SJCRH30 (cell line): ENCODE results near the gene PRR20A. TPM values are rescaled to one million over a fixed set of nuclear protein-coding genes. Genes with fewer than 3 reads are reported as not detected.
"Not testable (repeated sequence)": the region's sequence is repeated elsewhere in the genome, so short reads cannot be mapped to it uniquely, and the experiment has no call there.

Experiments used
- DNase-seq, 2 experiments: peaks; one replicate each; pipeline ENCODE4 v3.0.0-alpha.2; 2015 to 2020
- H3K27ac ChIP-seq: fragments of 250-450 bp; sonication (Bioruptor Pico); 2 replicates; pipeline ENCODE4 v1.5.1; 2020; ENCODE audit warnings: mild to moderate bottlenecking, moderate library complexity
- H3K27me3 ChIP-seq: fragments of 250-450 bp; sonication (Bioruptor Pico); 2 replicates; pipeline ENCODE4 v1.5.1; 2020; ENCODE audit warnings: mild to moderate bottlenecking, moderate library complexity
- H3K36me3 ChIP-seq: fragments of 250-450 bp; sonication (Bioruptor Pico); 2 replicates; pipeline ENCODE4 v1.5.1; 2020; ENCODE audit warnings: mild to moderate bottlenecking, moderate library complexity
- H3K4me1 ChIP-seq: fragments of 250-450 bp; sonication (Bioruptor Pico); 2 replicates; pipeline ENCODE4 v1.5.1; 2020; ENCODE audit warnings: mild to moderate bottlenecking, moderate library complexity
- H3K4me3 ChIP-seq: fragments of 250-450 bp; sonication (Bioruptor Pico); 2 replicates; pipeline ENCODE4 v1.5.1; 2020; ENCODE audit warnings: mild to moderate bottlenecking, moderate library complexity
- H3K9me3 ChIP-seq: fragments of 250-450 bp; sonication (Bioruptor Pico); replicated peaks from 2 replicates; pipeline ENCODE4 v1.5.1; 2020; ENCODE audit warnings: mild to moderate bottlenecking, moderate library complexity
- total RNA-seq: library from RNA; depleted of rRNA; stranded (reverse); fragments of >200 nt; shearing (Covaris generic); gene quantifications from 2 replicates; pipeline ENCODE4 v1.2.3, GENCODE V29; 2014; rRNA removed

Gene PRR20A
- not detected in 2 replicates for total RNA-seq

DNA sequence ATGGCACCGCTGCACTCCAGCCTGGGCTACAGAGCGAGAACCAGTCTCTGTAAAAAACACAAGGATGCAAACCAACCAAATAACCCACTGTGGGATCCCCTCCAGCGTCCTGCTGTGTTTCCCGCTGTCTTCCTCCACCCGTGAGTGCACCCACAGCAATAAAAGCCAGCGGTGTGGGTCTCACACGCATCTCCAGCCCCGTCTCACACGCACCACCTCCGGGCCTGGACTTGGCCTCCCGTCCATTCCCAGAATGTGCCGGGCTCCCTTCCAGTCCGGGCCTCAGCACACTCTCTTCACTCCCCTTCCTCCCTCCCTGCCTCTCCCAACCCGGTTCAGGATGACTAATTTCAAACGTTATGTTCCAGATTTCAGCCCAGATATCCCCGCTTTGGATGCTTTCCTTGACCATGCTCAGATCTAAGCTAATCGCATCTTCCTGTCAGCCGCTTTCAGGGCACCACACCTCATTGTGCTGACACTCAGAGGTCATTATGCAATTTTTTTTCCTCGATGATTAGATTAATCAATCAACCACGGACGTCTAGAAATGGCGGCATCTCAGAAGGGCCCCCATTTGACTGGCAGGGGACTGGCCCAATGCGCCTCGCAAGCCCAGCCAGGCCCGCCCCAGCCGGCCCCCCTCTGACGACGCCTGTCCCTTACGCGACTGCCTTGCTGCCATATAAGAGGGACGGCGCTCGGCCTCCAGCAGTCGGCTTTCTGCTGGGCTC lies at the start of gene PRR20A:
TSS of gene PRR20A (plus strand) at position 684 of the 734 bp plus-strand sequence. CDS start 387 bp downstream, outside the sequence.
- H3K27ac ChIP-seq, H3K4me1 ChIP-seq, H3K27me3 ChIP-seq, H3K36me3 ChIP-seq, H3K9me3 ChIP-seq, DNase-seq, H3K4me3 ChIP-seq: not testable (repeated sequence)

DNA sequence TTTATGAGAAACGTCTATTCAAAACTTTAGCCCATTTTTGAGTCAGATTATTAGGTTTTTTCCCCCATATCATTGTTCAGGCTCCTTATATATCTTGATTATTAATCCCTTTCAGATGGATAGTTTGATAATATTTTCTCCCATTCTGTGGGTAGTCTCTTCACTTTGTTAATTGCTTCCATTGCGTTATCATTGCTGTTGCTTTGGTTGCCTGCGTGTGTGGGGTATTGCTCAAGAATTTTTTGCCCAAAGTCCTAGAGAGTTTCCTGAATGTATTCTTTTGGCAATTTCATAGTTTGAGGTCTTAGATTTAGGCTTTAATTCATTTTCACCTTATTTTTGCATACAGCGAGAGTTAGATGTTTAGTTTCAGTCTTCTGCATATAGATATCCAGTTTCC lies 25.8 kb upstream of the PRR20A start:
- Histone ChIP-seq H3K36me3 (no peaks in the 10 kb centered on the region), H3K27ac (no peak overlapping the region)
- no peak for DNase-seq

GRCh38 chr13:57123681-57124080 lies 17.0 kb upstream of the PRR20A start:
- Histone ChIP-seq H3K4me3 (no peak overlapping the region), H3K27me3 (no peaks in the 10 kb centered on the region), H3K36me3 (no peaks in the 10 kb centered on the region), H3K4me1 (no peaks in the 10 kb centered on the region), H3K27ac (no peak overlapping the region), H3K9me3 (no peaks in the 10 kb centered on the region)
- DNase-seq, result peak in 1 of 2 experiments; percentile 13

More for the DNA sequence above, 25.8 kb upstream of the PRR20A start:
- Histone ChIP-seq H3K9me3 (no peaks in the 10 kb centered on the region), H3K4me1 (no peaks in the 10 kb centered on the region), H3K27me3 (no peaks in the 10 kb centered on the region), H3K4me3 (no peak overlapping the region)

DNA sequence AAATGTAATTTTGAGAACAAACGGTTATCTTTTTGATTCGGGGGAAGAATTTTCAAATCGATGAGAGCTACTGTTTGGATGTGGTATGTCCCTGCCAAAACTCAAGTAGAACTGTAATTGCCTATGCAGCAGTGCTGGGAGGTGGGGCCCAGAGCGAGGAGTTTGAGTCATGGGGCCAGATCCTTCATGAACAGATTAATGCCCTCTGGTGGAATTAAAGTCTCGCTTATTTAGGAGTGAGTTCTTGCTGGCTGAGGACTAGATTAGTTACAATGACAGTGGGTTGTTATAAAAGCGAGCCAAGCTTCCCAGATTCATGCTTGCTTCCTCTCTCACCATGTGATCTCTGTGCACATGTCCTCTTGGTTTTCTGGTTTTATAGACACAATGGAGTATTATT lies 11.8 kb upstream of the PRR20A start:
- Histone ChIP-seq H3K4me1 (no peaks in the 10 kb centered on the region), H3K36me3 (no peaks in the 10 kb centered on the region), H3K27ac (no peak overlapping the region), H3K9me3 (no peaks in the 10 kb centered on the region), H3K4me3 (no peak overlapping the region), H3K27me3 (no peaks in the 10 kb centered on the region)
- peak in 1 of 2 experiments; percentile 21 for DNase-seq

GRCh38 chr13:57136093-57136492 lies 4.6 kb upstream of the PRR20A start:
- Histone ChIP-seq H3K4me1 (no peaks in the 10 kb centered on the region), H3K27ac (no peak overlapping the region), H3K9me3 (no peaks in the 10 kb centered on the region), H3K36me3 (no peaks in the 10 kb centered on the region), H3K27me3 (no peaks in the 10 kb centered on the region), H3K4me3 (no peak overlapping the region)
- DNase-seq, result no peak

DNA sequence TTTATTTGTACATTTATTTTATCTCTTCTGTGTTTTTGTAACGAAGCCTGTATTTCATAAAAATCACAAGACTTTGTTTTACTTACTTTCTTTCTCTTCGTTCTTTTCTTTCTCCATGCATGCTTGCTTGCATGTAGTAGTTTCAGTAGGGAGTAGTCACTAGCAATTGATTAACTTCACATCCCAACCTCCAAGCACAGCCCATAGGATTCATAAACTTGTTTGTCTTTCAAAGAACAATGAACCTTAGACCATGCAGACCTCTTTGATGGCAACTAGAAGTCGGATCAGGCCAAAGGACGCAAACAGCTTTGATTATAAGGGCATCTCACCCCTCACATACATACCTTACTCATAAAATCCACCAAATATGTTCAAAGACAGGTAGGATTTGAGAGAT lies 3.1 kb upstream of the PRR20A start:
- Histone ChIP-seq H3K36me3 (no peaks in the 10 kb centered on the region), H3K4me1 (no peaks in the 10 kb centered on the region), H3K27ac (no peak overlapping the region), H3K4me3 (no peak overlapping the region), H3K9me3 (no peaks in the 10 kb centered on the region), H3K27me3 (no peaks in the 10 kb centered on the region)
- DNase-seq, result no peak

GRCh38 chr13:57138988-57139387 lies 1.7 kb upstream of the PRR20A start:
- Histone ChIP-seq H3K27me3 (no peaks in the 10 kb centered on the region), H3K9me3 (no peaks in the 10 kb centered on the region), H3K4me1 (no peaks in the 10 kb centered on the region), H3K27ac (no peak overlapping the region), H3K4me3 (no peak overlapping the region), H3K36me3 (no peaks in the 10 kb centered on the region)
- no peak for DNase-seq

DNA sequence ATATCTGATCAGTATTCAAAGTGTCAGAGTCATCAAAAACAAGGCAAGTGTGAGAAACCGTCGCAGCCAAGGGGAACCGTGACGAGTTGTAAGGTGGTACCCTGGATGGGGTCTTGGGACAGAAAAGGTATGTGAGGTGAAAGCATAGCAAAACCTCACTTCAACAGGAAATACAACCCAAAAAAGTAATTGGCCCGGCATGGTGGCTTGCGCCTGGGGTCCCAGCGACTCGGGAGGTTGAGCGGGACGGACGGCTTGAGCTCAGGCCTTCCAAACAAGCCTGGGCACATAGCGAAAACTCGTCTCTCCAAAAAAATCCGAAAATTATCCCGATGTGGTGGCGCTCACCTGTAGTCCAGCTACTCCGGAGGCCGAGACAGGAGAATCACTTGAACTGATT lies 937 bp upstream of the PRR20A start:
- DNase-seq, H3K9me3 ChIP-seq, H3K4me3 ChIP-seq, H3K36me3 ChIP-seq, H3K27ac ChIP-seq, H3K4me1 ChIP-seq, H3K27me3 ChIP-seq: not testable (repeated sequence)

- H3K4me3 ChIP-seq, DNase-seq, H3K9me3 ChIP-seq, H3K27ac ChIP-seq, H3K36me3 ChIP-seq, H3K27me3 ChIP-seq, H3K4me1 ChIP-seq: not testable (repeated sequence)
These were observed 6.5 kb downstream of the PRR20A start, which contains the start of gene PRR20B for GRCh38 chr13:57147188-57147587. Gene PRR20B (plus strand): TSS chr13:57147488. CDS start chr13:57147875, 387 bp downstream.

GRCh38 chr13:57148106-57148505 lies 7.4 kb downstream of the PRR20A start:
- not testable (repeated sequence) for H3K4me3 ChIP-seq, H3K4me1 ChIP-seq, H3K9me3 ChIP-seq, H3K36me3 ChIP-seq, H3K27ac ChIP-seq, DNase-seq, H3K27me3 ChIP-seq

DNA sequence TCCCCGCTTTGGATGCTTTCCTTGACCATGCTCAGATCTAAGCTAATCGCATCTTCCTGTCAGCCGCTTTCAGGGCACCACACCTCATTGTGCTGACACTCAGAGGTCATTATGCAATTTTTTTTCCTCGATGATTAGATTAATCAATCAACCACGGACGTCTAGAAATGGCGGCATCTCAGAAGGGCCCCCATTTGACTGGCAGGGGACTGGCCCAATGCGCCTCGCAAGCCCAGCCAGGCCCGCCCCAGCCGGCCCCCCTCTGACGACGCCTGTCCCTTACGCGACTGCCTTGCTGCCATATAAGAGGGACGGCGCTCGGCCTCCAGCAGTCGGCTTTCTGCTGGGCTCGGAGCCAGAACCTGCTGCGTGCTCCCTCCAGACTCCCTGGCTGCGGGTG lies 13.0 kb downstream of the PRR20A start, which contains the start of gene PRR20C:
TSS of gene PRR20C (plus strand) at position 301 of the 400 bp plus-strand sequence. CDS start 387 bp downstream, outside the sequence.
- H3K27ac ChIP-seq, H3K27me3 ChIP-seq, DNase-seq, H3K4me1 ChIP-seq, H3K9me3 ChIP-seq, H3K36me3 ChIP-seq, H3K4me3 ChIP-seq: not testable (repeated sequence)

DNA sequence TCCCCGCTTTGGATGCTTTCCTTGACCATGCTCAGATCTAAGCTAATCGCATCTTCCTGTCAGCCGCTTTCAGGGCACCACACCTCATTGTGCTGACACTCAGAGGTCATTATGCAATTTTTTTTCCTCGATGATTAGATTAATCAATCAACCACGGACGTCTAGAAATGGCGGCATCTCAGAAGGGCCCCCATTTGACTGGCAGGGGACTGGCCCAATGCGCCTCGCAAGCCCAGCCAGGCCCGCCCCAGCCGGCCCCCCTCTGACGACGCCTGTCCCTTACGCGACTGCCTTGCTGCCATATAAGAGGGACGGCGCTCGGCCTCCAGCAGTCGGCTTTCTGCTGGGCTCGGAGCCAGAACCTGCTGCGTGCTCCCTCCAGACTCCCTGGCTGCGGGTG lies 19.6 kb downstream of the PRR20A start, which contains the start of gene PRR20D:
TSS of gene PRR20D (plus strand) at position 301 of the 400 bp plus-strand sequence. CDS start 387 bp downstream, outside the sequence.
- not testable (repeated sequence) for DNase-seq, H3K27me3 ChIP-seq, H3K4me3 ChIP-seq, H3K9me3 ChIP-seq, H3K36me3 ChIP-seq, H3K4me1 ChIP-seq, H3K27ac ChIP-seq

DNA sequence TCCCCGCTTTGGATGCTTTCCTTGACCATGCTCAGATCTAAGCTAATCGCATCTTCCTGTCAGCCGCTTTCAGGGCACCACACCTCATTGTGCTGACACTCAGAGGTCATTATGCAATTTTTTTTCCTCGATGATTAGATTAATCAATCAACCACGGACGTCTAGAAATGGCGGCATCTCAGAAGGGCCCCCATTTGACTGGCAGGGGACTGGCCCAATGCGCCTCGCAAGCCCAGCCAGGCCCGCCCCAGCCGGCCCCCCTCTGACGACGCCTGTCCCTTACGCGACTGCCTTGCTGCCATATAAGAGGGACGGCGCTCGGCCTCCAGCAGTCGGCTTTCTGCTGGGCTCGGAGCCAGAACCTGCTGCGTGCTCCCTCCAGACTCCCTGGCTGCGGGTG lies 26.2 kb downstream of the PRR20A start, which contains the start of gene PRR20E:
TSS of gene PRR20E (plus strand) at position 301 of the 400 bp plus-strand sequence. CDS start 387 bp downstream, outside the sequence.
- H3K9me3 ChIP-seq, DNase-seq, H3K4me3 ChIP-seq, H3K27ac ChIP-seq, H3K4me1 ChIP-seq, H3K27me3 ChIP-seq, H3K36me3 ChIP-seq: not testable (repeated sequence)

DNA sequence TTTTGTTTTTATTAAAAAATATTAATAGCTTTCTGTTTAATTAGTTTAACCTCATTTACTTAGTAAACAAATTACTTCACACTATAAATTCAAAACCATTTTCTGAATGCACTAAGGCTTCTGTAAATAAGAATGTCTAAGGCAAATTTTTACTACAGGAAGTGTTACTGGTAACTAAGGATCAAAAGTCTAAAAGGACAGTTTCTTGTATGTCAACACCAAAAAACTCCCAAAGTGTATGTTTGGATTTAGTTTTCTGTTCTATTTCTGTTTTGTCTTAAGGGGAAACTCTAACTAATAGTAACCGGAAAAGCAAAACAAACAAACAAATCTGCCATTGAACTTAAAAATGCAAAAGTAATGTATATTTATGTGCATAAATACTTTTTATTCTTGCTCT lies 50.9 kb downstream of the PRR20A start:
- Histone ChIP-seq H3K27ac (no peak overlapping the region), H3K4me1 (peaks cover 4% of the 10 kb centered on the region; the same call in 1 of the 2 replicates), H3K9me3 (no peaks in the 10 kb centered on the region), H3K4me3 (no peak overlapping the region), H3K27me3 (no peaks in the 10 kb centered on the region), H3K36me3 (no peaks in the 10 kb centered on the region)
- DNase-seq, result no peak
